Upper lobe of left lung (tissue), 4 donors: Measurements from ENCODE around the gene GAS5.

Source experiments
- CTCF ChIP-seq, 6 experiments: fragments of 450-650 bp in 4 of 6; fragments of 200-600 bp in 2 of 6; sonication (generic) in 2 of 6; IDR thresholded peaks; one replicate each; pipeline ENCODE4 v1.5.1; 2016 to 2019; ENCODE audit warnings: antibody characterized with exemption in 6 of 6
- POLR2A ChIP-seq, 4 donors: fragments of 450-650 bp; IDR thresholded peaks; one replicate each; pipeline ENCODE4 v1.5.1; 2016 to 2017; ENCODE audit warnings: antibody characterized with exemption in 4 of 4, mild to moderate bottlenecking in 2 of 4

DNA sequence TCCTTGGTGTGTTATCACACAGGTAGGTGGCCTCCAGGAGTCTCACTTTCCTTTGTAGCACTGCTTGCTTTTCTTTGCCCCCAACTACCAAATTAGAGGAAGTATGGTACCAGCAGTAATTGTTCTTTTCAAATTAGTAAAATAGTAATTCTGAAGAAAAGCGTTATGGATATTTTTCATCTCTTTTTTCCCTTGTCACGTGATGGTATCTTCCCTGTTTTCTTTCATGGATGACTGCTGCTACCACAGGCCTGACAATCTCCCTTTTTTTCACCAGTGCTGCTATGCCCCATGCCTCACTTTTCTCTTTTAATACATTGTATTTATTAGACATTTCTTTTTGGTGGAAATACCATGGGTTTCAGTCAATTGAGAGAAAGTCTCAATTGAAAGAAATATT, 3.7 kb upstream of the GAS5 start:
- no peak for TF ChIP-seq POLR2A (IDR thresholded peaks at IDR 0.05)
- TF ChIP-seq CTCF (IDR thresholded peaks at IDR 0.05): no peak
